Esophagus (tissue), 2 donors: ENCODE measurements around the gene FAM217A. TPM values are rescaled to one million over a fixed set of nuclear protein-coding genes. Genes with fewer than 3 reads are reported as not detected.

ENCODE experiments used
- H3K27ac ChIP-seq, 2 donors: one replicate each; pipeline ENCODE4 v1.5.1; 2013; ENCODE audit warnings: low read depth in 2 of 2, mild to moderate bottlenecking in 2 of 2, inconsistent platforms in 1 of 2, low read length in 1 of 2, moderate library complexity in 1 of 2
- H3K27me3 ChIP-seq, 2 donors: one replicate each; pipeline ENCODE4 v1.6.1; 2013; ENCODE audit warnings: low read length in 2 of 2, control low read depth in 1 of 2, mild to moderate bottlenecking in 1 of 2; ENCODE audit not compliant: insufficient read depth in 2 of 2, control insufficient read depth in 1 of 2
- H3K36me3 ChIP-seq, 2 donors: one replicate each; pipeline ENCODE4 v1.6.1; 2013; ENCODE audit warnings: low read length in 1 of 2; ENCODE audit not compliant: control insufficient read depth in 2 of 2, insufficient read depth in 2 of 2
- H3K4me1 ChIP-seq, 2 donors: one replicate each; pipeline ENCODE4 v1.6.1; 2013; ENCODE audit warnings: low read length in 1 of 2; ENCODE audit not compliant: control insufficient read depth in 2 of 2, insufficient read depth in 2 of 2
- H3K4me3 ChIP-seq, 2 donors: one replicate each; pipeline ENCODE4 v1.5.1; 2013; ENCODE audit warnings: low read length in 2 of 2, mild to moderate bottlenecking in 2 of 2, low read depth in 1 of 2, moderate library complexity in 1 of 2
- H3K9me3 ChIP-seq, 2 donors: one replicate each; pipeline ENCODE4 v1.6.1; 2013; ENCODE audit warnings: mild to moderate bottlenecking in 2 of 2, low read depth in 1 of 2, low read length in 1 of 2, moderate library complexity in 1 of 2; ENCODE audit not compliant: control insufficient read depth in 2 of 2, insufficient read depth in 1 of 2
- WGBS, 2 donors: extraction: QIAGEN DNeasy Blood & Tissue Kit; methylation state at CpG; one replicate each; pipeline ENCODE4 v1.1.7; 2013; 5-methylcytosine and 5-hydroxymethylcytosine counted together
- polyA plus RNA-seq, 2 donors: library from polyadenylated mRNA; stranded (reverse); fragments of 200-250 nt; gene quantifications; one replicate each; pipeline ENCODE4 v1.2.3, GENCODE V29; 2013
- donor health status: healthy with polysubstance abuse.
- donor health status: Bipolar disorder and iron deficiency.

Gene FAM217A, protein sequence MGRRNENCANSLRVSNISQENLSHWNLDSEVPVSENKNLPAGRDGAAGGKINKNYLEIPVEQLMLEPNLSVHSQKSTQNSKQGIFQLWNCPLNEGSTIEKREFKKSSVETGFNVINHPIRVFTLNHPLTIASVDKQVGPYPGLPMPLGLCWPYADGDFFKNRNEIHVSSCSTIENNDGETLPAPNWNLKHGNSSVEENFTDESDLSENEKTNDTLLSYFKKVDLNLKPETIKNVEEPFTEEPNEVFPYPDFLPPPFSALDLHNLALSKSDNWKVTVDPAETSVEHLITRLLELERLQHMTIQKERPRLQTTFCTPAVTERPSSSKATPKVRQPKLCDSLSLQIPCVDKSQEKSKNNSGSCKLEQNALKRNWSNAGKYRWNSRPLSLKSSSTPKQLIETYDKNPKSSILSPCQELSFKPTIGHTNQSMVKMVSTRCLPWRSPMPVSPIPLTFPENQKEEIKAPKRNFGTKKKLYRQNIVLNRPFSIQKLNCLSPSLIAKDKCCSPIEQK
- not detected for polyA plus RNA-seq

- Histone ChIP-seq H3K27me3 (no peaks in the 10 kb centered on the region), H3K9me3 (no peaks in the 10 kb centered on the region), H3K36me3 (no peaks in the 10 kb centered on the region), H3K4me1 (no peaks in the 10 kb centered on the region), H3K4me3 (no peak within 1 kb of the TSS), H3K27ac (no peak within 1 kb of the TSS)
- WGBS, 2 donors: 47 to 56% methylated on average over 30 to 91 of the region's 91 CpGs
Measured at GRCh38 chr6:4078691-4079471, at the start of gene FAM217A. TSS of gene FAM217A (minus strand) at chr6:4079137. CDS start at chr6:4077414, 1,723 bp downstream.

DNA sequence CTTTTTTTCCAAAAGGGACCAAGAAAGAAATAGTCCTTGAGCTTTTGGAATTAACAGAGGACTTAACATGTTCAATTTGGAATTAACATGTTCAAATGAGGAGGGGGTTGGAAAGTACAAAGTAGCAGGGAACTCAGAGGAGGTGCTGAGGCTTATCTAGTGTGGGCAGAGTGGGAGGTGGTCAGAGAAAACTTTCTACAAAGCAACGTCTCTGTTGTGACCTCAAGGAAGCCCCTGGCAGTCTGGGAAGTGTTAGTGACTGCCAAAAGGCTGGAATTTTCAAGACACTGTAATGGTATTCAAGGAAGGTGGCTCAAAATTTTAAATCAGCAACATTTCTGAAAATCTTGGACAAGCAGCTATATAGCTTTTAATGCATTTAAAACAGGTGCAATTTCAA, 49.1 kb upstream of the FAM217A start:
- Histone ChIP-seq H3K27ac (no peak overlapping the region), H3K36me3 (peaks cover 7 to 9% of the 10 kb centered on the region in 2 donors), H3K4me3 (no peak overlapping the region), H3K27me3 (no peaks in the 10 kb centered on the region), H3K4me1 (no peaks in the 10 kb centered on the region), H3K9me3 (no peaks in the 10 kb centered on the region)
- 32 to 41% methylated on average over 1 of the region's 1 CpG for WGBS, 2 donors

- Histone ChIP-seq H3K27ac (no peak overlapping the region), H3K9me3 (no peaks in the 10 kb centered on the region), H3K4me3 (no peak overlapping the region), H3K4me1 (no peaks in the 10 kb centered on the region), H3K36me3 (peaks cover 7 to 9% of the 10 kb centered on the region in 2 donors), H3K27me3 (no peaks in the 10 kb centered on the region)
- 70 to 85% methylated on average over 8 of the region's 8 CpGs for WGBS, 2 donors
Measured at GRCh38 chr6:4125933-4126864, 47.3 kb upstream of the FAM217A start.

GRCh38 chr6:4125500-4125899, 46.6 kb upstream of the FAM217A start:
- 92% methylated on average over 5 of the region's 5 CpGs for WGBS, 2 donors
- Histone ChIP-seq H3K9me3 (no peaks in the 10 kb centered on the region), H3K36me3 (peaks cover 5 to 9% of the 10 kb centered on the region in 2 donors), H3K4me1 (no peaks in the 10 kb centered on the region), H3K4me3 (no peak overlapping the region), H3K27ac (no peak overlapping the region), H3K27me3 (no peaks in the 10 kb centered on the region)

DNA sequence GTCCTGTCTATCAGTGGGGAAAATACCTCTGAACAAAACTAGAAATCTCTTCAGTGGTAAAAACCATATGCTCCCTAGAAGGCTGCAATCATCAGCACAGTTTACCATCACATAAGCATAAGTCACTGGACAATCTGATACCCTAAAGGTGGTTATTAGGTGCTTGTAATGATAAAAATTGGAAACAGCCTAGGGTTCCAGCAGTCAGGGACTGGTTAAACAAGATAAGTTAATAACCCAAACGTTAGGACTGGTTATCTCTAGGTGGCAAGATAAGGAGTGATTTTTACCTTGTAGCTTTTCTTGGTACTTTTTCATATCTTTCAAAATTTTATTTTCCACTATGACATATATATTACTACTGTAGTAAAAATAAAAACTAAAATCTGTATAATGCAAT, 45.4 kb upstream of the FAM217A start:
- no peaks in the 10 kb centered on the region for H3K9me3 ChIP-seq
- no peaks in the 10 kb centered on the region for H3K27me3 ChIP-seq
- no peak overlapping the region for H3K27ac ChIP-seq
- H3K4me1 ChIP-seq: no peaks in the 10 kb centered on the region
- WGBS, 2 donors: 30 to 43% methylated on average over 1 of the region's 1 CpG
- no peak overlapping the region for H3K4me3 ChIP-seq
- peaks cover 3 to 5% of the 10 kb centered on the region in 2 donors for H3K36me3 ChIP-seq

- Histone ChIP-seq H3K4me1 (no peaks in the 10 kb centered on the region), H3K9me3 (peaks cover 0 to 3% of the 10 kb centered on the region in 2 donors), H3K27me3 (no peaks in the 10 kb centered on the region), H3K27ac (no peak overlapping the region), H3K36me3 (peaks cover 4 to 6% of the 10 kb centered on the region in 2 donors), H3K4me3 (no peak overlapping the region)
- WGBS, 2 donors: 92 to 97% methylated on average over 4 of the region's 4 CpGs
Measured at GRCh38 chr6:4115741-4116140, 36.8 kb upstream of the FAM217A start.

GRCh38 chr6:4114123-4114522, 35.2 kb upstream of the FAM217A start:
- peaks cover 4 to 6% of the 10 kb centered on the region in 2 donors for H3K36me3 ChIP-seq
- peaks cover 0 to 3% of the 10 kb centered on the region in 2 donors for H3K9me3 ChIP-seq
- H3K27ac ChIP-seq: no peak overlapping the region
- no peaks in the 10 kb centered on the region for H3K27me3 ChIP-seq
- WGBS, 2 donors: 94 to 95% methylated on average over 3 of the region's 3 CpGs
- no peaks in the 10 kb centered on the region for H3K4me1 ChIP-seq
- H3K4me3 ChIP-seq: no peak overlapping the region

DNA sequence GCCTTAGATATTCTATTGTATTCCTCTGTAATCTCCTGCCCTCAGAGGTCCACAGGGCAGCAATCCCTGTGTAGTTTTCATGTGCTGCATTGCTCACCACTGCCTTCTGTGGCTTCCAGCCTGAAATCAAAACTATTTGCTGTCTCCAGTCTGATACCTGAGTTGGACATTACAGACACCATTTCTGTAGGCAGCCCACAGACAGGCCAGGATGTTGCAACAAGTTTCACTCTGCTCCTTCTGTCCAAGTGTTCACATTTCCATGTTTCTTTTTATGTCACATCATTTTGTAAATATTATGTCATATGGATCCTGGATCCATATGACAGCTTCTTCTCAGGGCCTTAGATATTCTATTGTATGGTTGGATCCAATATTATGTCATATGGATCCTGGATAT, 34.7 kb upstream of the FAM217A start:
- no peak overlapping the region for H3K4me3 ChIP-seq
- H3K4me1 ChIP-seq: no peaks in the 10 kb centered on the region
- H3K36me3 ChIP-seq: peaks cover 3 to 6% of the 10 kb centered on the region in 2 donors
- H3K9me3 ChIP-seq: peaks cover 0 to 3% of the 10 kb centered on the region in 2 donors
- H3K27me3 ChIP-seq: no peaks in the 10 kb centered on the region
- H3K27ac ChIP-seq: no peak overlapping the region

DNA sequence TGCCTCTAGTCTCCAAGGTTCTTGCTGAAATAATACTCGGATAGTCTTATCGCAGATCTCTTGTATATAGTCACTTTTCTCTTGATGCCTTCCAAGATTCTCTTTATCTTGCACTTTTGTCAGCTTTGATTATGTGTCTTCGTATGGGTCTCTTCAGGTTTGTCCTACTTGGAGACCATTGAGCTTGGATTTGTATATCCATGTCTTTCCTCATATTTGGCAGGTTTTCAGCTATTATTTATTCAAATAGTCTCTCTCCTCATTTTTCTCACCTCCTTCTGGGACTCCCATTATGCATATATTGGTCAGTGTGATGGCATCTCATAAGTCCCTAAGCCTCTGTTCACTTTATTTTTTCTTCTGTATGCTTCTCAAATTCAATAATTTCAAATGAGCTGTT, 33.4 kb upstream of the FAM217A start:
- H3K27me3 ChIP-seq: no peaks in the 10 kb centered on the region
- 97 to 99% methylated on average over 3 of the region's 3 CpGs for WGBS, 2 donors
- no peak overlapping the region for H3K4me3 ChIP-seq
- H3K4me1 ChIP-seq: no peaks in the 10 kb centered on the region
- peaks cover 0 to 3% of the 10 kb centered on the region in 2 donors for H3K9me3 ChIP-seq
- H3K27ac ChIP-seq: no peak overlapping the region
- peaks cover 0 to 5% of the 10 kb centered on the region in 2 donors for H3K36me3 ChIP-seq
